RKO (cell line): ENCODE data around the gene SETX.

Experiments used
- DNase-seq: peaks from one replicate; pipeline ENCODE4 v3.0.0-alpha.2; 2016; ENCODE audit warnings: low spot score

Gene SETX

GRCh38 chr9:132240841-132241482, 113.8 kb downstream of the SETX start:
- peak; percentile 98 for DNase-seq

DNA sequence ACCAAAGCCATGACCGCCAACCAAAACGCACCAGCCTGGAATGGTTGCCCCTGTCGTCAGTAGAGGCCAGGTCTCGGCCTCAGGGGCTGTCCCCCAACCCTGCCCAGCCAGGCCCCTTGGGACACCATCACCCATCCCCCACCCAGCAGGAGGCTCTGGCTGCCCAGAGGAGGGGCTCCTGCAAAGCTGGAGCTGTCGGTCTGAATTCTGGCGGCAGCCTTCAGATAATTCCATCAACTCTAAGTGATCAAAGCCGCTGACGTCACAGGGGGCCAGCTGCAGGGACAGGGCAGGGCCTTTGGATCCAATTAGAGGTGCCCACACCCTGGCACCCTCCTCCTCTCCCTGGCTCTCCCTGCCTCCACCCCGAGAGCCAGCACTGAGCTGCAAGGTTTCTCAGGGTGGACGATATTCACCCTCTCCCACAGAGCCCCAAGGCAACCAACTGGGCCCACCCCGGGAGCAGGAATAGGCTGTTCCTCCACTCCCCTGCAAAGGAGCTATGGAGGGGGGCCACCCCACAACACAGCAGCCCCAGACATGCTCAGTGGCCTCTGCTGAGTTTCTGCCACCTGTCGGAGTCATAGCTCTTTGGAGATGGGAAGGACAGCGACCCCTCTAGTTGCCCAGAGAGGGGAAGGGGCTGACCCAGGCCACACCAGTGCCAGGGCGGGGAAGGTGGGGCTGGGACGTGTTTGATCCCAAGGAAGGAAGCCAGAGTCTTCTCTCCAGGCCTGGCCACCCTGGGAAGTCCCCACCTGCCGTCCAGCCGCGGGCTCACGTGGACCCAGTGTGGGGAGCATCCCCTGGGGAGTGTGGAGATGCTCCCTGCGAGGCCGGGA, 114.6 kb downstream of the SETX start:
- no peak for DNase-seq

DNA sequence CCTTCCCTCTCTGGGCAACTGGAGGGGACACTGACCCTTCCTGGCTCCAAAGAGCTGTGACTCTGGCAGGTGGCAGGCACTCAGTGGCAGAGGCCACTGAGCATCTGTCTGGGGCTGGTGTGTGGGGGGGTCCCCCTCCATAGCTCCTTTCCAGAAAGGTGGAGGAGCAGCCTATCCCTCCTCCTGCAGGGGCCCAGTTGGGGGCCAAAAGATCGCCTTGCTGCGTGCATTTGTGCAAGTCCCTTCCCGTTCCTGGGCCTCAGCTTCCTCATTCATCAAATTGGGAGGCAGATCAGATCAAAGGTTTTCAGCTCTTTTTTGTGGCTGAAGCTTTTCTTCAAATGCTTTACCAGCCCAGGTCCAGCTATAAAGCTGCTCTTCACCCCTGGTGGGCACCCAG, 115.3 kb downstream of the SETX start:
- no peak for DNase-seq

DNA sequence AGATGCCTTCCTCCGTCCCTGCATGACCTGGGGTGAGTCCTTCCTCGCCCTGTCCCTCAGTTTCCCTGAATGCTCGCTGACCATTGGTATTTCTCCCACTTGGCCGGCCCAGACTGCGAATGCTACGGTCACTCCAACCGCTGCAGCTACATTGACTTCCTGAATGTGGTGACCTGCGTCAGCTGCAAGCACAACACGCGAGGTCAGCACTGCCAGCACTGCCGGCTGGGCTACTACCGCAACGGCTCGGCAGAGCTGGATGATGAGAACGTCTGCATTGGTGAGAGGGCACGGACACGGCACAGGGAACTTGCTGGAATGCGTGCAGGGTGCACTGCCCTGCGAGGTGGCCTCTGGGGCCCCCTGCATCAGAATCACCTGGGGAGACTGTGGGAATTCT, 115.8 kb downstream of the SETX start:
- DNase-seq, result no peak

DNA sequence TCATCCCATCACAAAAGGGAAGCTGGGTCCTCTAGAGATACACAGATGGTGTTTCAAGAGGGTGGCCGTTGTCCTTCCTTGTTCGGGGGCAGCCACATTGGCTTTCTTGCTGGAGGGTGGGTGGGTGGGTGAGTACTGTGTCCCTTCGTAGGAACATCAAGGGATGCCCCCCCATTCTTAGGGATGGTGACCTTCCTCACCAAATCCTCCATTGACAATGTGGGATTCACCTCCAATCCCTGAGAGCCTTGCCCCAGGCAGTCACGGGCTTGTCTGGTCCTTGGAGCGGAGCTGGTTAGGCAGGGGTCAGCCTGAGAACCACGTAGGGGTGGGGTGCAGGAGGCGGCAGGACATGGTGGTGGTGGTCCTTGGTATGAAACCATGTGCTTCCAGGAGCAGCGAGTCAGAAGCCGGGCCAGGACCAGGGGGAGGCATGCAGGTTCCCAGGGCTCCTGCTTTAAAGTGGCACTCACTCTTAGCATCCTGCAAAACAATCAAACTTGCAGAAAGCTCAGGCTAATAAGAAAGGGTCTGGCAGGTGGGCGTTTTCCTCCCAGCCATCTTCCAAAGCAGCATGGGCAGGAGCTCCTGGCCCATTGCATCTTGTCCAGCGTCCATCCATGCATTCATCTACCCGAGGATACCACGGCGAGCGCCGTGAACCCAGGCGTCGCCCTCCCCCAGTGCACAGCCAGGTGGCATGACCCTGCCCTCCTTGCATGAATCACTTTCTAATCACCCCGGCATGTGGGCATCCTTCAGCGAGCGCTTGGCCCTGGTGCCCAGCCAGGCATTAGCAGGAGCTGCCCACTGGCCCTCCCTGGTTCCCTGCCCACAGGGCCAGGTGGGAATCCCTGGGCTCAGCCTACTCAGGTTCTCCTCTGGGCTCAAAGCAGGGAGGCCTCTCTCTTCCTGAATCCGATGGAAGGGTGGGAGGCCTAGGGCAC, 116.5 kb downstream of the SETX start:
- DNase-seq, result no peak

- DNase-seq, result peak; percentile 43
Observed at GRCh38 chr9:132237481-132237880, 117.3 kb downstream of the SETX start.

GRCh38 chr9:132236662-132237311, 118.0 kb downstream of the SETX start:
- no peak for DNase-seq

- DNase-seq, result peak; percentile 80
Observed at GRCh38 chr9:132235894-132236661, 118.7 kb downstream of the SETX start.

DNA sequence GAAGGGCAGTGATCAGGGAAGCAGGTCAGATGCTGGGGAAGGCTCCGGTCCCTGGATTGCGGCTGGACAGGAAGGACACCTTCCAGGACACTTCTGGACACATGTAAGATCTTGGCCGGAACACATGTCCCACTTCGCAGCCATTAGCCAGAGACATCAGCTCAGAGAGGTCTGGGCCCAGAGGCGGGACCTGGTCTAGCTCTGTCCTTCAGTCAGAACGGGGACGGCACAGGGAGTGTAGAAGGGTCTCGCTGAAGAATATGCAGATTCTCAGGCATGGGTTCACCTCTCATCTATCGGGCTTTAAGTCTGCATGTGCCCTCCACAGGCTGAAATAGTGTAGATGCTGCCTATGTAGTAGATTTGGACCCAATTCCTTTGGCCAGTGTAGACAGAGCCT, 119.7 kb downstream of the SETX start:
- no peak for DNase-seq

- DNase-seq, result no peak
Observed at GRCh38 chr9:132234535-132234934, 120.3 kb downstream of the SETX start.

DNA sequence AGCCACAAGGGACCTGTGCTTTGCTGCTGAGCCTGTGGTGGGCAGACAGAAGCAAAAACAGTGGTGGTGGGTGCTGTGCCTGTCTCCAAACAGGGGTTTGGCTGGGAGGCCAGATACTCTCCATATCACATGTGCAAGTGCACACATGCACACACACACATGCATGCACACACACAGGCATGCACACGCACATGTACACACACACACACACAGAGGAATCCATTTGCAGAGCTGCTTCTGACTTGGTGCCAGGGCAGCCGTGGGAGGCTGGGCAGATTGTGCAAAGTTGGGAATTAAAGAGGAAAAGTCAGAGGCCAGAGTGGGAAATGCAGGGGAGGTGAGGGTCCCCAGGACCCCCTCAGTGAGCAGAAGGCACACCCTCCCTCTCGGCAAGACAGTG, 121.6 kb downstream of the SETX start:
- no peak for DNase-seq

DNA sequence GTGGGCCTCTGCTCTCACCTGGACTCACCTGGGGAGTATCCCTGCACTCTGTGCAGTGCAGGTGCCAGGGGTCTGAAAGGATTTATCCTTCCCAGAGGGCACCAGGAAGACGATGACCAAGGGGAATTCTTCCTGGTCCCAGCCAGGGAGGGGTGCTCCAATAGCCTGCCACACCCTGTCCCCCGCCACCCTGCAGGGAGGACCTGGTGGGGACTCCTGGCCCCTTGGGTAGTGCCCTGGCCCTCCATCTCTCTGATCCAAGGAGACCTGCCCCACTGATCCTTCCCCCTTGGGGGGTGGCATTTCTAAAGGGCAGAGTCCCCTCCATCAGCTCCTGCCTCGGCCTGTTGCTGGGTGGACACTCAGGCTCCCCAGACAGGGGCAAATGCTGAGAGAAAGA, 122.3 kb downstream of the SETX start:
- no peak for DNase-seq

DNA sequence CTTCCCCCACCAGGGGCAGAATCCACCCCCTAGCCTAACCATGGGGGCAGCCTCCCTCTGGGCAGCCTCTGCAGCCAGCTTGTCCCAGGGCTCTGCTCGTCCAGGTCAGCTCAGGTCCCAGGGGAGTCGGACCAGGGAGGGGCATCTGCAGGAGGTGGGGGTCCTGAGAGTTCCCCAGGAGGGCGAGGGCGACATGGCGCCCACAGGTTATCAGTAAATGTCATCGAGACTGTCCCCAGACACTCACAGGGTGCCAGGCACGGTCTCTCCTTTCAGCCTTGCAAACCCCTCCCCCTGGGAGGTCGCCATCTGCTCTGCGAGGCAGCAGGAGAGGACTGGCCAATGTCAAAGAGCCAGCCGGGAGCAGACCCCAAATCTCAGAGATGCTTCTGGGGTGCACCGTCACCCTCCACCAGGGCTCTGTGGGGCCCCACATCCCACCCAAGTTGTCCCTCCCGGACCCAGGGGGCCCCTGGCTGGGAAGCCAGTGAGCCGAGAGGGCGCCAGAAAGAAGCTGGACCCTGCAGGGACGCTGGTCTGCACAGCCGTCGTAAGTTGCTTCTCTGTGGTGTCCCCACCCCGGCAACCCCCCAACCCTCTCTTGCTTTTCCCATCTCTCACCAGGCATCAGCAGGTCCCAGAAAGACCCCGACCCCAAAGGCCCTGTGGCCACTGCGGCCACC, 123.6 kb downstream of the SETX start:
- no peak for DNase-seq

GRCh38 chr9:132230605-132231004, 124.2 kb downstream of the SETX start:
- DNase-seq, result no peak

DNA sequence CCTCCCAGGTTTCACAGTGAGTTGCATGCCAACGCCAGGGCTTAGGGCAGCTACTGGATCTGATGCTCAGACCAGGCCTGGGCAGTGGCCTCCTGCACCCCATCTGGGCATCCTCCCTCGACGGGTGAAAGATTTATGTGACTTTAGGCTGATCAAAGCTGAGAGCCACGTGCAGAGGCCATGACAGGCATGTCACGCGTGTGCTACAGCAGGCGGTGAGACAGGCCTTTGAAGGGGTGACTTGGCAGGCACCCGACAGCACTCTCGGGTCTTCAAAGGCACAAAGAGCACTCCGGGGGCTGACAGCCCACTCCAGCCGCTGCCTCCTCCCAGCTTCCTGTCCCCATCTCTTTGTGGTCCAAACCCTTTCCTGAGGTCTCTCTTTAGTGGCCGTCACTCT, 126.7 kb downstream of the SETX start:
- DNase-seq, result no peak

- no peak for DNase-seq
Observed at GRCh38 chr9:132226571-132227430, 128.0 kb downstream of the SETX start.

DNA sequence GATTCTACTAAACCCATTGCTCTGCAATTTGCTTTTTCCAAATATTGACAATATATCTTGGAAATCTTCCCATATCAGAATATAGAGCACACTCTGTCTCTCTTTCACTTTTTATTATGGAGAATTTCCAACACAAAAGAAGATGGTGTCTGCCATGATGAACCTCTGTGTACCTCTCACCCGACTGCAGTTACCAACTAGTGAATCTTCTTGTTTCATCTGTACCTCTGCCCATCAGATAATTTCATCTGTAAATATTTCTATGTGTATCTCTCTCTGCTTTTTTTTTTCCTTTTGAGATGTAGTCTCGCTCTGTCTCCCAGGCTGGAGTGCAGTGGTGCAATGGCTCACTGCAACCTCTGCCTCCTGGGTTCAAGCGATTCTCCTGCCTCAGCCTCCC, 130.1 kb downstream of the SETX start:
- no peak for DNase-seq

DNA sequence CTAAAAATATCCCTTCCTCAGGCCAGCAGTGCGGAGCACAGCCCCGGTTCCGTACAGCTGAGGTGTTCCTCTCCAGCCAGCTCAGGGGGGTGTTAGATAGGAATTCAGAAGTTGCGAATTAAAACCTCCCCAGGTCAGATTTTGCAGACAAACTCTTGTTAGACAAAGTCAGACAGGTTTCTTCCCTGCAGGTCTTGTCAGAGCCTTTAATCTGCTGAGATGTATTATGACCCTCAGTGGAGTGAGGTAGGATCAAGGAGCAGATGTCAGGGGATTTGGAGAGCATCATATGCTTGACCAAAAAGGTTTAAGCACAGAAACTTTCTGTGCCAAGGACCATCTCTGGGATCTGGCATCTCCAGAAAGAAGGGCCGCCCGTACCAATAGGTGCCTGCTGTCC, 132.8 kb downstream of the SETX start:
- no peak for DNase-seq

- DNase-seq, result no peak
Observed at GRCh38 chr9:132218208-132218607, 136.6 kb downstream of the SETX start.
